Astrocyte (in vitro differentiated cells and primary cell): ENCODE data around the gene IGF2BP2.

Experiments used
- EZH2 ChIP-seq: IDR thresholded peaks from 2 replicates; pipeline ENCODE4 v1.6.1; 2012; ENCODE audit warnings: mild to moderate bottlenecking, low read length, inconsistent platforms; ENCODE audit not compliant: insufficient read depth
- TF ChIP-seq, protein P1 (sequence below): IDR thresholded peaks from 2 replicates; pipeline ENCODE4 v1.5.1; 2011; ENCODE audit warnings: low read depth, mild to moderate bottlenecking, inconsistent platforms, low read length, moderate library complexity; ENCODE audit not compliant: insufficient read depth

DNA sequence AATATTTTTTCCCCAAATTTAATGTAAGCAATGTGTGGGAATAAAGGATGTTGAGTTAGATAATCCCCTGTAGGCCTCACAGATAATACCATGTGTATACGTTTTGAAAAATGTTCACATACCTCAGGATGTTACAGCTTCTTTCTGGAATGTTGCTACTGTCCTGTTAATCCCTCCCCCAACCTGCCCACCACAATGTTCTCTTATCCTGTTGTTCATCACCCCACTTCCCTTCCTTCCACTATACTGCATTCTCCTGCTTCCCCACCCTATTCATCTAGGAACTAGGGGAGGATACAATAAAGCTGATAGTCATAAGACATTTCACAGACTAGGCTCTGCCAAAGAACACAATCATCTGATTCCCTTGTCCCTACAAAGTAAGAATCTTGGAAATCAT, 92.1 kb downstream of the IGF2BP2 start:
- TF ChIP-seq, protein P1, sequence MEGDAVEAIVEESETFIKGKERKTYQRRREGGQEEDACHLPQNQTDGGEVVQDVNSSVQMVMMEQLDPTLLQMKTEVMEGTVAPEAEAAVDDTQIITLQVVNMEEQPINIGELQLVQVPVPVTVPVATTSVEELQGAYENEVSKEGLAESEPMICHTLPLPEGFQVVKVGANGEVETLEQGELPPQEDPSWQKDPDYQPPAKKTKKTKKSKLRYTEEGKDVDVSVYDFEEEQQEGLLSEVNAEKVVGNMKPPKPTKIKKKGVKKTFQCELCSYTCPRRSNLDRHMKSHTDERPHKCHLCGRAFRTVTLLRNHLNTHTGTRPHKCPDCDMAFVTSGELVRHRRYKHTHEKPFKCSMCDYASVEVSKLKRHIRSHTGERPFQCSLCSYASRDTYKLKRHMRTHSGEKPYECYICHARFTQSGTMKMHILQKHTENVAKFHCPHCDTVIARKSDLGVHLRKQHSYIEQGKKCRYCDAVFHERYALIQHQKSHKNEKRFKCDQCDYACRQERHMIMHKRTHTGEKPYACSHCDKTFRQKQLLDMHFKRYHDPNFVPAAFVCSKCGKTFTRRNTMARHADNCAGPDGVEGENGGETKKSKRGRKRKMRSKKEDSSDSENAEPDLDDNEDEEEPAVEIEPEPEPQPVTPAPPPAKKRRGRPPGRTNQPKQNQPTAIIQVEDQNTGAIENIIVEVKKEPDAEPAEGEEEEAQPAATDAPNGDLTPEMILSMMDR = no peak
- no peak for TF ChIP-seq EZH2
